Measurements from ENCODE around the gene PRDX1.
A peak's percentile ranks its signal among the peaks of the same experiment; 100 is the strongest.

The PRDX1 gene

DNA sequence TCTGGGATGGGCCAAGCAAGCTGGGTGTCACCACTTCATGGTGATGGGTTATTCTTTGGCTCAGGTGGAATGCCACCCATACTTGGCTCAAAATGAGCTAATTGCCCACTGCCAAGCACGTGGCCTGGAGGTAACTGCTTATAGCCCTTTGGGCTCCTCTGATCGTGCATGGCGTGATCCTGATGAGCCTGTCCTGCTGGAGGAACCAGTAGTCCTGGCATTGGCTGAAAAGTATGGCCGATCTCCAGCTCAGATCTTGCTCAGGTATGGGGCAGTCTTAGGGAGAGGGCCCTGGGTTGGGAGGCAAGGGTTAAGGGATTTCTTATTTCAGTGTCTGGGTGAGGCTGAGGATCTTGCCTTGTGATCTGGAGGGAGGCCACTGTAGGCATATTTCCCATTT lies 46.7 kb upstream of the PRDX1 start (continued):
- no peak for TF ChIP-seq HOXD13 (CRISPR knock-in tag; IDR thresholded peaks at IDR 0.05; ENCODE audit: borderline replicate concordance)

DNA sequence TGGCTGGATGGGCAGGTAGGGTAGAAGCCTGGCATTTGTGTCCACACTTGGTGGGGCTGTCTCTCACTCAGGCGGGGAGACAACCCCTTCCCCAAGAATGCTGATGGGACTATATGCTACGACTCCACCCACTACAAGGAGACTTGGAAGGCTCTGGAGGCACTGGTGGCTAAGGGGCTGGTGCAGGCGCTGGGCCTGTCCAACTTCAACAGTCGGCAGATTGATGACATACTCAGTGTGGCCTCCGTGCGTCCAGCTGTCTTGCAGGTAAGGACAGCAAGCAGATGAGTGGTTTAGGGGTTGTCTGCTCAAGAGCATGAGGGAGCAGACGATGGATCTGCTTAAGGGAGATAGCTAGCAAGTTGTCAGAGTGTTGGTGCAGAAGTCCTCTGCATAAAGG lies 46.2 kb upstream of the PRDX1 start:
- CTCF ChIA-PET = interaction anchor here (0.7 to 5.7 kb wide), 7 partner anchors 8 to 191 kb away, joined by 3 to 90 read pairs (median 30); partner anchors contain the start of genes NASP and PRDX1
- no peak overlapping the region for H3K4me3 ChIP-seq (ENCODE audit: low read depth, low read length)
- POLR2A ChIA-PET = interaction anchor here (0.7 to 5.6 kb wide), 5 partner anchors 14 to 74 kb away, joined by 3 to 57 read pairs (median 14); partner anchors contain the start of genes NASP and PRDX1
- no peaks in the 10 kb centered on the region for H3K9me3 ChIP-seq (ENCODE audit: control insufficient read depth, insufficient read depth, low read depth, low read length)
- no peak overlapping the region for H3K27ac ChIP-seq (ENCODE audit: extremely low read depth, low read depth, low read length)
- TF ChIP-seq GLI4 (tag by site-specific recombination; IDR thresholded peaks at IDR 0.05) (no peak), ZNF138 (tag by site-specific recombination; IDR thresholded peaks at IDR 0.05; ENCODE audit: borderline replicate concordance) (no peak), EGR2 (tag by site-specific recombination; IDR thresholded peaks at IDR 0.05; ENCODE audit: low read depth) (no peak), ZNF677 (tag by site-specific recombination; IDR thresholded peaks at IDR 0.05) (no peak), RBAK (tag by site-specific recombination; IDR thresholded peaks at IDR 0.05) (no peak), ZNF549 (tag by site-specific recombination; IDR thresholded peaks at IDR 0.05) (no peak), ZNF16 (tag by site-specific recombination; IDR thresholded peaks at IDR 0.05; ENCODE audit: low read depth) (no peak), ZNF514 (tag by site-specific recombination; IDR thresholded peaks at IDR 0.05) (no peak), ZNF24 (tag by site-specific recombination; IDR thresholded peaks at IDR 0.05) (no peak)
- TF ChIP-seq, protein P1, sequence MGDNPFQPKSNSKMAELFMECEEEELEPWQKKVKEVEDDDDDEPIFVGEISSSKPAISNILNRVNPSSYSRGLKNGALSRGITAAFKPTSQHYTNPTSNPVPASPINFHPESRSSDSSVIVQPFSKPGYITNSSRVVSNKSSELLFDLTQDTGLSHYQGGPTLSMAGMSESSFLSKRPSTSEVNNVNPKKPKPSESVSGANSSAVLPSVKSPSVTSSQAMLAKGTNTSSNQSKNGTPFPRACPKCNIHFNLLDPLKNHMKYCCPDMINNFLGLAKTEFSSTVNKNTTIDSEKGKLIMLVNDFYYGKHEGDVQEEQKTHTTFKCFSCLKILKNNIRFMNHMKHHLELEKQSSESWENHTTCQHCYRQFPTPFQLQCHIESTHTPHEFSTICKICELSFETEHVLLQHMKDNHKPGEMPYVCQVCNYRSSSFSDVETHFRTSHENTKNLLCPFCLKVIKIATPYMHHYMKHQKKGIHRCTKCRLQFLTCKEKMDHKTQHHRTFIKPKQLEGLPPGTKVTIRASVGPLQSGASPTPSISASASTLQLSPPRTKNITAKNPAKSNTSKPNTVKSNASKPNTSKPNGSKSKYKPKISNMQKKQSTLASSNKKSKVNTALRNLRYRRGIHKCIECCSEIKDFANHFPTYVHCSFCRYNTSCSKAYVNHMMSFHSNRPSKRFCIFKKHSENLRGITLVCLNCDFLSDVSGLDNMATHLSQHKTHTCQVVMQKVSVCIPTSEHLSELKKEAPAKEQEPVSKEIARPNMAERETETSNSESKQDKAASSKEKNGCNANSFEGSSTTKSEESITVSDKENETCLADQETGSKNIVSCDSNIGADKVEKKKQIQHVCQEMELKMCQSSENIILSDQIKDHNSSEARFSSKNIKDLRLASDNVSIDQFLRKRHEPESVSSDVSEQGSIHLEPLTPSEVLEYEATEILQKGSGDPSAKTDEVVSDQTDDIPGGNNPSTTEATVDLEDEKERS (tag by site-specific recombination; IDR thresholded peaks at IDR 0.05) = no peak
- TF ChIP-seq, protein P2, sequence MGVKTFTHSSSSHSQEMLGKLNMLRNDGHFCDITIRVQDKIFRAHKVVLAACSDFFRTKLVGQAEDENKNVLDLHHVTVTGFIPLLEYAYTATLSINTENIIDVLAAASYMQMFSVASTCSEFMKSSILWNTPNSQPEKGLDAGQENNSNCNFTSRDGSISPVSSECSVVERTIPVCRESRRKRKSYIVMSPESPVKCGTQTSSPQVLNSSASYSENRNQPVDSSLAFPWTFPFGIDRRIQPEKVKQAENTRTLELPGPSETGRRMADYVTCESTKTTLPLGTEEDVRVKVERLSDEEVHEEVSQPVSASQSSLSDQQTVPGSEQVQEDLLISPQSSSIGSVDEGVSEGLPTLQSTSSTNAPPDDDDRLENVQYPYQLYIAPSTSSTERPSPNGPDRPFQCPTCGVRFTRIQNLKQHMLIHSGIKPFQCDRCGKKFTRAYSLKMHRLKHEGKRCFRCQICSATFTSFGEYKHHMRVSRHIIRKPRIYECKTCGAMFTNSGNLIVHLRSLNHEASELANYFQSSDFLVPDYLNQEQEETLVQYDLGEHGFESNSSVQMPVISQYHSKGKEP (tag by site-specific recombination; IDR thresholded peaks at IDR 0.05) = no peak
- no peaks in the 10 kb centered on the region for H3K4me1 ChIP-seq (ENCODE audit: control insufficient read depth, insufficient read depth, low read length)
- H3K36me3 ChIP-seq (ENCODE audit: control insufficient read depth in 2 of 2, insufficient read depth in 1 of 2, low read length in 2 of 2) = peaks cover 11 to 72% of the 10 kb centered on the region in 2 experiments

DNA sequence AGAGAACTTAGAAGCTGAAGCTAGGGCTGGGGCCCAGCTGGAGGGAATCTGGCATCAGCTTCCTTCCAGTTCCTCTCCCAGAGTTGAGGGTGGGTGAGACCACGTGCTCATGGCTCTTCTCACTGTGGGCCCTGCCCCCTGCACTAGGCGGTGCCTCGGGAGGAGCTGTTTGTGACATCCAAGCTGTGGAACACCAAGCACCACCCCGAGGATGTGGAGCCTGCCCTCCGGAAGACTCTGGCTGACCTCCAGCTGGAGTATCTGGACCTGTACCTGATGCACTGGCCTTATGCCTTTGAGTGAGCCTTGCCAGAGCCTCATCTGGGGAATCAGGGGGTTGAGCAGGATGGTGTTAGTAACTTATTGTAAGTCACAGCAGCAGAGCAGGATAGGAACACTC lies 45.0 kb upstream of the PRDX1 start:
- H3K36me3 ChIP-seq (ENCODE audit: control insufficient read depth in 2 of 2, insufficient read depth in 1 of 2, low read length in 2 of 2) = peaks cover 19 to 84% of the 10 kb centered on the region in 2 experiments
- H3K27ac ChIP-seq (ENCODE audit: extremely low read depth, low read depth, low read length) = no peak overlapping the region
- H3K4me3 ChIP-seq (ENCODE audit: low read depth, low read length) = no peak overlapping the region
- TF ChIP-seq KLF1 (tag by site-specific recombination; IDR thresholded peaks at IDR 0.05) (peak; percentile 84), GLI4 (tag by site-specific recombination; IDR thresholded peaks at IDR 0.05) (no peak), ZNF341 (tag by site-specific recombination; IDR thresholded peaks at IDR 0.05; ENCODE audit: low read depth) (peak; percentile 89), ZNF114 (tag by site-specific recombination; IDR thresholded peaks at IDR 0.05) (no peak), SP3 (tag by site-specific recombination; IDR thresholded peaks at IDR 0.05) (peak; percentile 46)
- CTCF ChIA-PET = interaction anchor here (0.8 to 4.9 kb wide), 4 partner anchors 22 to 470 kb away, joined by 3 to 30 read pairs (median 6); no protein-coding TSS in a partner anchor
- POLR2A ChIA-PET = interaction anchor here (0.5 to 5.6 kb wide), 6 partner anchors 16 to 353 kb away, joined by 3 to 57 read pairs (median 4); partner anchors contain the start of genes AKR1A1, NASP and PRDX1
- H3K9me3 ChIP-seq (ENCODE audit: control insufficient read depth, insufficient read depth, low read depth, low read length) = no peaks in the 10 kb centered on the region
- H3K4me1 ChIP-seq (ENCODE audit: control insufficient read depth, insufficient read depth, low read length) = no peaks in the 10 kb centered on the region

Data from HEK293 (cell line).